Measurements from ENCODE around the gene NKTR.

The NKTR gene

GRCh38 chr3:42667096-42667522 lies 66.6 kb downstream of the NKTR start:
- TF ChIP-seq CTCF (IDR thresholded peaks at IDR 0.05; ENCODE audit: low read depth, low read length, missing control alignments) = no peak
- no peak overlapping the region for H3K4me3 ChIP-seq (ENCODE audit: low read depth, low read length)
- DNase-seq (ENCODE audit: low read depth) = no peak

DNA sequence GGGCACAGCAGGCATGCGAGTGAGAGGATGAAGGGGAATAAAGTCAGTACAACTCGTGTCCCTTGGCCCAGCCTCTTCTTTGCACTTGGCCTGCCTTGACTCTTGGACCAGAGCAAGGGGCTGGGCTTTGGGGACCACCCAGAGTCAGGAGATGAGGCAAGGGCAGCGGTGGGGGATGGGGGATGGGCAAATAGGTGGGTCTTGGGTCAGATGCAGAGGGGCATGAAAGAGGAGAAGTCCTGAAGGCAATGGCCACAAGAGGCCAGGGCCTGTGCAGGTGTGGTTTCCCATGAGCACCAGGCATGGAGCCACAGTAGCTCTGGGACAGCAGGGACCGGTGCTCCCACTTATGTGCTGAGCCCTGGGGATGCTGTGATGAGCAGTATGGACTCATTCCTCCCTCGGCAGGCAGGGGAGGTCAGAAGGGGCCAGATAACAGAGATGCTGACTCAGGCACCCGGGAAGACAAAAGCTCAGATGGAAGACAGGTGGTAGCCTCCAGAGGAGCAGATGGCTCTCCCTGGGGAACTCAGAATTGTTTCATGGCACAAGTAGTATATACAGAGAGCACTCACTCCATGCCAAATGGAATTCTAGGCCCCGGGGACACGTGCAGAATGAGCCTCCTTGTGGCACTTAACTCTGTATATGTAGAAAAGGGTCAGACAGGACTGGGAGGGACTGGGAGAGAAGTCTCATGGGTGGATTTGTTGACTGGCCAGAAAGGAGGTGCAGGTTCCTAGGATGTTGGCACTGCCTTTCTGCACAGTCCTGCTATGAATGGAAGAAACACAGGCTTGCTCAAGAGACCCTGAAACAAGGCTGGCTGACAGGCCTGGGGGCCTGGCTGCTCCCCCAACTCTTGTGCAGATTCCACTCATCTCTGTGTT lies 67.3 kb downstream of the NKTR start:
- no peak for TF ChIP-seq CTCF (IDR thresholded peaks at IDR 0.05; ENCODE audit: low read depth, low read length, missing control alignments)
- H3K4me3 ChIP-seq (ENCODE audit: low read depth, low read length) = no peak overlapping the region
- no peak for DNase-seq (ENCODE audit: low read depth)

- H3K4me3 ChIP-seq (ENCODE audit: low read depth, low read length) = no peak overlapping the region
- TF ChIP-seq CTCF (IDR thresholded peaks at IDR 0.05; ENCODE audit: low read depth, low read length, missing control alignments) = no peak
- no peak for DNase-seq (ENCODE audit: low read depth)
Measured at GRCh38 chr3:42668413-42668760, 67.9 kb downstream of the NKTR start.

DNA sequence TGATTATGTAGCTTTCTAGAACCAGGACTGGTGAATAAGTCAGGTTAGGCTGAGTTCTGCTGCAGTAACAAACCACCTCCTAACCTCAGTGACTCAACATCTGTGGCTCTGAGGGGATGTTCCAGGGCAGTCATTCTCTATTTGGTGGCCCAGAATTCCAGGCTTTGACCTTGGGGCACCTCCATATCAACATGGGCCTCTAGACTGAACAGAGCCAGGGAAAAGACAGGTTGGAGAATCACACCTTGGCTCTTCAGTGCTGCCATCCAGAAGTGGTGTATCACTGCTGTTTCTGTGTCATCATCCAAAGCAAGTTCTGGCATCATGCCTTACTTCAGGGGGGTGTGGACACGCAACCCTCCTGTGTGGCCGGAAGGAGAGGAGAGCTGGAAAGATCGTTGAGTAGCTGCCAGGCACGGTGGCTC lies 68.3 kb downstream of the NKTR start:
- no peak for DNase-seq (ENCODE audit: low read depth)
- no peak for TF ChIP-seq CTCF (IDR thresholded peaks at IDR 0.05; ENCODE audit: low read depth, low read length, missing control alignments)
- no peak overlapping the region for H3K4me3 ChIP-seq (ENCODE audit: low read depth, low read length)

- no peak for TF ChIP-seq CTCF (IDR thresholded peaks at IDR 0.05; ENCODE audit: low read depth, low read length, missing control alignments)
- no peak for DNase-seq (ENCODE audit: low read depth)
- no peak overlapping the region for H3K4me3 ChIP-seq (ENCODE audit: low read depth, low read length)
Measured at GRCh38 chr3:42670051-42670576, 69.6 kb downstream of the NKTR start.

DNA sequence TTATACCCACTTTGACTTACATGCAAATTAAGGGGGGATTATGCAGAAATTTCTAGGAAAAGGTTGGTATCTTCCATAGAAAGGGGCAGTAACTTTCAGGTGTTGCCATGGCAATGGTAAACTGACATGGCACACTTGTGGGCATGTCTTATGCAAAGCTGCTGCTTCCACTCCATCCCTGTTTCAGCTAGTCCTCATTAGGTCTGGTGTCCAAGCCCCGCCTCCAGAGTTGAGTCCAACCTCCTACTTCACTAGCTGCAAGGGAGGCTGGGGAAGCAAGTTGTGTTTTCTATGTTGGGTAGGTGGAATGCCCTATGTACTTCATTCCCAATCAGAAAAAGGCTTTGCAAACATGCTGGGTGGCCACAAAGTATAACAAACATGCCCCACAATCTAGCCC lies 70.2 kb downstream of the NKTR start:
- no peak for DNase-seq (ENCODE audit: low read depth)
- no peak overlapping the region for H3K4me3 ChIP-seq (ENCODE audit: low read depth, low read length)
- TF ChIP-seq CTCF (IDR thresholded peaks at IDR 0.05; ENCODE audit: low read depth, low read length, missing control alignments) = no peak

- no peak for TF ChIP-seq CTCF (IDR thresholded peaks at IDR 0.05; ENCODE audit: low read depth, low read length, missing control alignments)
- no peak for DNase-seq (ENCODE audit: low read depth)
- no peak overlapping the region for H3K4me3 ChIP-seq (ENCODE audit: low read depth, low read length)
Measured at GRCh38 chr3:42672515-42672914, 72.0 kb downstream of the NKTR start.
